ENCODE data around the gene DIDO1. TPM values are rescaled to one million over a fixed set of nuclear protein-coding genes. Genes with fewer than 3 reads are reported as not detected.

The DIDO1 gene
- total RNA-seq, 2 donors from 2014 or later = 63.8 to 80.4 TPM

DNA sequence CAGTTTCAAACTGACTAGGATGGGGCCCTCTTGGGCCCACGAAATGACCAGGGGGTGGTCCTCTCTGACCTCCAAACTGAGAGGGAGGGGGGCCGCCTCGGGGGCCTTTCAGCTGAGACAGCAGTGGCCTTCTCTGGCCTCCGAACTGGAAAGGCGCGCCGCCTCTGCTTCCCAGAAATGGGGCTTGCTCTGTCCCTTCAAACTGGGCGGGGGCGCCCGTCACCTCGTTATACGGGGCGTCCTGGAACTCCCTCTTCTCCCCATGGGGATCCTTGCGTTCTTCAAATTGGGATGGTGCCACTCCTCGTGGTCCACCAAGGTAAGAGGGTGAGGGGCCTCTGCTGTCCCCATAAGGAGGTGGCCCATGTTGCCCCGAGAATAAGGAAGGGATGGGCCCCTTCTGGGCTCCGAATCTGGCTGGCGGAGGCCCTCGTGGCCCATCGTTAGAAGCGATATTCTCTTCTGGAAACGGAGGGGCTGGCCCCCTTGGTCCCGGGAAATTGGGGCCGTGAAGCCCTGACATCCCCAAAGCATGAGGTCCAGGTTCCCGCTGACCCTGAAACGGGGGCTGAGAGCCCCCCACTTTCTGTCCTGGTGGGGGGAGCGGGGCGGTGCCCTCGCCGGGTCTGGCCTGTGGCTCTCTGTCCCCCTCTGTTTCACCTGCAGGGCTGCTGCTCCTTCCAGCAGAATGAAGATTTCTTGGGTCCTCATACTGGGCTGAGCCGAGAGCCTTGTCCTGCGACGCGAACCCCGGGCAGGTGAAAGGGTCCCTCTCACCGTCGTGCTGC, 46.0 kb downstream of the DIDO1 start:
- no peaks in the 10 kb centered on the region for H3K9me3 ChIP-seq
- H3K4me1 ChIP-seq (ENCODE audit: control insufficient read depth in 1 of 2, low read depth in 2 of 2) = peaks cover 7 to 23% of the 10 kb centered on the region in 2 donors
- no peak for DNase-seq (ENCODE audit: low spot score)
- ATAC-seq (ENCODE audit: insufficient number of reproducible peaks, low FRiP score, low read depth) = no peak
- no peak overlapping the region for H3K4me3 ChIP-seq
- TF ChIP-seq, protein P1, sequence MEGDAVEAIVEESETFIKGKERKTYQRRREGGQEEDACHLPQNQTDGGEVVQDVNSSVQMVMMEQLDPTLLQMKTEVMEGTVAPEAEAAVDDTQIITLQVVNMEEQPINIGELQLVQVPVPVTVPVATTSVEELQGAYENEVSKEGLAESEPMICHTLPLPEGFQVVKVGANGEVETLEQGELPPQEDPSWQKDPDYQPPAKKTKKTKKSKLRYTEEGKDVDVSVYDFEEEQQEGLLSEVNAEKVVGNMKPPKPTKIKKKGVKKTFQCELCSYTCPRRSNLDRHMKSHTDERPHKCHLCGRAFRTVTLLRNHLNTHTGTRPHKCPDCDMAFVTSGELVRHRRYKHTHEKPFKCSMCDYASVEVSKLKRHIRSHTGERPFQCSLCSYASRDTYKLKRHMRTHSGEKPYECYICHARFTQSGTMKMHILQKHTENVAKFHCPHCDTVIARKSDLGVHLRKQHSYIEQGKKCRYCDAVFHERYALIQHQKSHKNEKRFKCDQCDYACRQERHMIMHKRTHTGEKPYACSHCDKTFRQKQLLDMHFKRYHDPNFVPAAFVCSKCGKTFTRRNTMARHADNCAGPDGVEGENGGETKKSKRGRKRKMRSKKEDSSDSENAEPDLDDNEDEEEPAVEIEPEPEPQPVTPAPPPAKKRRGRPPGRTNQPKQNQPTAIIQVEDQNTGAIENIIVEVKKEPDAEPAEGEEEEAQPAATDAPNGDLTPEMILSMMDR (IDR thresholded peaks at IDR 0.05) = no peak
- H3K36me3 ChIP-seq = peaks cover 14% of the 10 kb centered on the region
- no peak overlapping the region for H3K27ac ChIP-seq
- no peaks in the 10 kb centered on the region for H3K27me3 ChIP-seq (replicated peaks; ENCODE audit: insufficient read depth)

DNA sequence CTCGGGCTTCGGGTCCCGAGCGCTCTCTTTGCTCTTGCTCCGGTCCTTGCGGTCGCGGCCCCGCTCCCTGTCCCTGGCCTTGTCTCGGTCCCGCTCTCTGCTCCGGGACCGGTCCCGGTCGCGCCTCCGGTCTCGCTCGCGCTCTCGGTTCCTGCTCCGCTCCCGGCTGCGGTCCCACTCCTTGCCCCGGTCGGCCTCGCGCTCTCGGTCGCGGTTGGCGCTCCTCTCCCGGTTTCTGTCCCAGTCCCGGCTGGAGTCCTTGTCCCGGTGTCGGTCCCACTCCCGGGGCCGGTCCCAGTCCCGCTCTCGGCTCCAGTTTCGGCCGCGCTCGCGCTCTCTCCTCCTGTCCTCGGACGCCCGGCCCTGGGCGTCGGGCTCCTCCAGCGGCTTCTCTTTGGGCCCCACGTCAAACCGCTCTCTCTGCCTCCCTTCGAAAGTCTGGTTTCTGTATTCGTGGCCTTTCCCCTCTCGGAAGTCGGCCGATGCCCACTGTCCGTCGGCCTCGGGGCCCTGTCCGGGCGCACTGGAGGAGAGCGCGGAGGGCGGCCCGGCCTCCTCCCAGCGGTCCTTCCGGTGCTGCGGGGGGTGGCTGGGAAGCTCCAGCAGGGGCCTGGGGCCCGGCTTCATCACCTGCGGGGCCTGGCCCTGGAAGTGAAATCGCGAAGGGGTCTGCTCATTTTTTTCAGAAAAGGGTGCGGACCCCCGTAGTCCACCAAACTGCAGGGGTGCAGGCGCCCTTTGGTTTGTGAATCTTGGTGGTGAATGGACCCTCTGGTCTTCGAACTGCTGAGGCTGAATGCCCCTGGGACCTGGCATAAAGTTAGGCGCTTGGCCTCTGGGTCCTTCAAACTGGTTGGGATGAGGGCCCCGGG, 46.8 kb downstream of the DIDO1 start:
- TF ChIP-seq, protein P1 (IDR thresholded peaks at IDR 0.05) = no peak
- ATAC-seq (ENCODE audit: insufficient number of reproducible peaks, low FRiP score, low read depth) = no peak
- Histone ChIP-seq H3K36me3 (peaks cover 14% of the 10 kb centered on the region), H3K4me1 (ENCODE audit: control insufficient read depth in 1 of 2, low read depth in 2 of 2) (peaks cover 7 to 23% of the 10 kb centered on the region in 2 donors), H3K9me3 (no peaks in the 10 kb centered on the region), H3K4me3 (no peak overlapping the region), H3K27ac (no peak overlapping the region), H3K27me3 (replicated peaks; ENCODE audit: insufficient read depth) (no peaks in the 10 kb centered on the region)
- no peak for DNase-seq (ENCODE audit: low spot score)

DNA sequence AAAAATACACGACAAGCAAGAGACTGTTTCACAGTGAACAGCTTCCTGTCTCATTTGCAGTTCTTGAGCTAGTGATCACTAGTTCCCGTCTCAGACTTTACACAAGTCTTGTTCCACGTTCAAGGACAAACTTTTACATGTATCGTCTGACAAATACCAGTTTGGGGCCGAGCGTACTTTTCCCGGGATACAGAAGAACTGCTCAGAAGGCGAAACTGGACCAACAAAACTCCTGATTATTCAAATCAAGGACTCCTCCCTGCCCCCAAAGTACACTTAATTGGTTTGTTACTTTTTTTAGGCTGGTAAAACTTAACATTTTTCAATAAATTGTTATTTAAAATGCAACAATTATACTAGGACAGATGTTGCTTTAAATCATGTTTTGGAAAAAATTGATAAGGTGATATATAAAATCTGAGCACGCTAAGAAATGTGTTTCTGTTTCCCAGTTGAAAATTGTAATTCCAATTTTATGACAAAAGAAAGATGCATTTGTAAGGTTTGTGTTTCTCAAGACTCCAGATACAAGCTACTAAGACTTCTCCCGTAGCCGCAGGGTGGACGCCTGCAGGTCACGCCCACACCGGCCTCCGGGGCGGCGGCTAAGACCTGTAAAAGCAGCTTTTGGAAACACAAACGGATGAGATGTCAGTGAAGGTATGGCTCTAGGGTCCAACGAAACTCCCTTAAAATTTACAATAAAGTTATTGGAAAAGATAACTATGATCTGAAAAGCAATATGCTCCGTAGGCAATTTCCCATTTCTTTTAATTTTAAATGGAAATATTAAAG, 47.9 kb downstream of the DIDO1 start:
- Histone ChIP-seq H3K36me3 (peaks cover 14% of the 10 kb centered on the region), H3K27me3 (replicated peaks; ENCODE audit: insufficient read depth) (no peaks in the 10 kb centered on the region), H3K4me3 (no peak overlapping the region), H3K27ac (no peak overlapping the region), H3K4me1 (ENCODE audit: control insufficient read depth in 1 of 2, low read depth in 2 of 2) (peaks cover 7 to 23% of the 10 kb centered on the region in 2 donors), H3K9me3 (no peaks in the 10 kb centered on the region)
- no peak for DNase-seq (ENCODE audit: low spot score)
- TF ChIP-seq, protein P1 (IDR thresholded peaks at IDR 0.05) = no peak
- ATAC-seq (ENCODE audit: insufficient number of reproducible peaks, low FRiP score, low read depth) = no peak

DNA sequence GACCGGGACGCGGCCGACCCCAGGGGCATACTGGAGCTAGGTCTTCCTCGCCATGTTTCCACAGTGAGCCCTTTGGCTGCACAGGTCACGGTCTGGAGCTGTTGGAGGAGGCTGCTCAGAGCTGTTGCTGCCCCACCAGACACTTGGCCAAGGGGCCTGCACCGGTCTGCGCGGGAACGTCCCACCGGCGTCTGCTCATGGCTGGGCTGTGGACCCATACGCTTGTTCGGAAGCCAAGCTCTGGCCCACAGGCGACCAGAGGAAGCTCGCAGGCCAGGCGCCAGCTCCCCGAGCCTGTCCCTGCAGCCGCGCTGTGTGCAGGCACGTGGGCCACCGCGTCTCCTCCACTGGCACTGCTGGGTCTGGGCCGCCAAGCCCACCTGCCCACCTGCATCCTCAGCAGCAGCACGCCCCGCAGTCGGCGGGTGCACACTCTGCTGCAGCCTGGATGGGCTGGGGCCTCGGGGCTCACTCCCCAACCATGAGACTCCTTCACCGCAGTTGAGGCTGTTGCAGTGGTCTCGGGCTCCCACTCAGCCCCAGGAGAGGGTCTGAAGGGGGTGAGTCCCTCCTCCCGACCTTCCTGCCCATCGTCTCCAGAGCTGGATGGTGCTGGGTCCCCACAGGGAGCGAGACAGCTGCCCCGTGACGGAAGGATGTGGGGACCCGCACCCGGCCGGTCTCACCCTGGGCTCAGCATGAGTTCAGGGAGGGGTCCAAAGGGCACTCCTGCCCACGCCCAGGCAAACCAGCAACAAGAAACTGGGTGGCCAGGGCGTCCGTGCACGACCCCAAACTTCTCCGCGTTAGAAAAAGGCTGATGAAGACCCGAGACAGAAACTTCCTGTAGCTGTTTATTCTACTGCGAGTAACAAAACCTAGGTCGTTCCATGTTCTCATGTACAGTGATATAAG, 49.1 kb downstream of the DIDO1 start:
- Histone ChIP-seq H3K4me1 (ENCODE audit: control insufficient read depth in 1 of 2, low read depth in 2 of 2) (peaks cover 7 to 23% of the 10 kb centered on the region in 2 donors), H3K9me3 (no peaks in the 10 kb centered on the region), H3K4me3 (no peak overlapping the region), H3K27me3 (replicated peaks; ENCODE audit: insufficient read depth) (no peaks in the 10 kb centered on the region), H3K36me3 (peaks cover 14% of the 10 kb centered on the region), H3K27ac (peak overlapping the region; percentile 71 to 73)
- ATAC-seq (ENCODE audit: insufficient number of reproducible peaks, low FRiP score, low read depth) (peak; percentile 52), DNase-seq (ENCODE audit: low spot score) (no peak)
- TF ChIP-seq, protein P1 (IDR thresholded peaks at IDR 0.05) = no peak

Data from thoracic aorta (tissue), 2 donors.